Neural progenitor cell (in vitro differentiated cells): ENCODE results near the gene CEBPA. TPM values are rescaled to one million over a fixed set of nuclear protein-coding genes. Genes with fewer than 3 reads are reported as not detected.

Experiments used
- DNase-seq: peaks from one replicate; pipeline ENCODE4 v3.0.0-alpha.2; 2016; ENCODE audit warnings: low spot score
- H2AFZ ChIP-seq: fragments of 200-600 bp; sonication (generic); replicated peaks from 2 replicates; pipeline ENCODE4 v1.6.1; 2016; ENCODE audit warnings: antibody characterized with exemption
- H3F3A ChIP-seq: fragments of 200-600 bp; sonication (generic); 2 replicates; pipeline ENCODE4 v1.6.1; 2016; ENCODE audit warnings: antibody characterized with exemption, low read depth
- H3K27ac ChIP-seq: fragments of 200-600 bp; sonication (generic); 2 replicates; pipeline ENCODE4 v1.5.1; 2016; ENCODE audit warnings: mild to moderate bottlenecking
- H3K27me3 ChIP-seq: fragments of 200-600 bp; sonication (generic); 2 replicates; pipeline ENCODE4 v1.6.1; 2016; ENCODE audit warnings: mild to moderate bottlenecking, moderate library complexity
- H3K36me3 ChIP-seq: fragments of 200-600 bp; sonication (generic); 2 replicates; pipeline ENCODE4 v1.5.1; 2016
- H3K4me1 ChIP-seq: fragments of 200-600 bp; sonication (generic); 2 replicates; pipeline ENCODE4 v1.6.1; 2016; ENCODE audit warnings: mixed run types
- H3K4me2 ChIP-seq: fragments of 200-600 bp; sonication (generic); 2 replicates; pipeline ENCODE4 v1.6.1; 2016
- H3K4me3 ChIP-seq: fragments of 200-600 bp; sonication (generic); 2 replicates; pipeline ENCODE4 v1.5.1; 2016
- H3K79me2 ChIP-seq: fragments of 200-600 bp; sonication (generic); 2 replicates; pipeline ENCODE4 v1.6.1; 2016; ENCODE audit warnings: low read depth
- H3K9ac ChIP-seq: fragments of 200-600 bp; sonication (generic); 2 replicates; pipeline ENCODE4 v1.6.1; 2016
- H3K9me3 ChIP-seq: fragments of 200-600 bp; sonication (generic); 2 replicates; pipeline ENCODE4 v1.5.1; 2016; ENCODE audit warnings: low read depth
- H4K20me1 ChIP-seq: fragments of 200-600 bp; sonication (generic); 2 replicates; pipeline ENCODE4 v1.6.1; 2016; ENCODE audit warnings: low read depth
- H3K27ac Mint-ChIP-seq: 3 replicates; pipeline ENCODE4 v1.8.0; 2021; ENCODE audit warnings: mixed read lengths
- H3K27me3 Mint-ChIP-seq: 2 replicates; pipeline ENCODE4 v1.8.0; 2022; ENCODE audit warnings: low read depth, mild to moderate bottlenecking, inconsistent platforms, moderate library complexity, mixed read lengths; ENCODE audit not compliant: insufficient read depth
- H3K36me3 Mint-ChIP-seq: 3 replicates; pipeline ENCODE4 v1.8.0; 2021; ENCODE audit warnings: mixed read lengths
- H3K4me1 Mint-ChIP-seq: 3 replicates; pipeline ENCODE4 v1.8.0; 2021; ENCODE audit warnings: mixed read lengths
- H3K4me3 Mint-ChIP-seq: 3 replicates; pipeline ENCODE4 v1.8.0; 2021; ENCODE audit warnings: mild to moderate bottlenecking, moderate library complexity, mixed read lengths
- H3K9me3 Mint-ChIP-seq: 3 replicates; pipeline ENCODE4 v1.8.0; 2020; ENCODE audit warnings: mixed read lengths
- EZH2 ChIP-seq: fragments of 200-600 bp; sonication (generic); IDR thresholded peaks from 2 replicates; pipeline ENCODE4 v1.6.1; 2017; ENCODE audit warnings: antibody characterized with exemption, mild to moderate bottlenecking, moderate library complexity
- EZH2phosphoT487 ChIP-seq: fragments of 200-600 bp; sonication (generic); IDR thresholded peaks from 2 replicates; pipeline ENCODE4 v1.6.1; 2017; ENCODE audit warnings: antibody characterized with exemption
- total RNA-seq: library from RNA; depleted of rRNA; stranded (reverse); fragments of >200 nt; gene quantifications from 2 replicates; pipeline ENCODE4 v1.2.3, GENCODE V29; 2015; ENCODE audit warnings: low replicate concordance
- TF ChIP-seq, protein P1 (sequence below): fragments of 200-600 bp; sonication (generic); IDR thresholded peaks from 2 replicates; pipeline ENCODE4 v1.5.1; 2017; ENCODE audit warnings: antibody characterized with exemption, mild to moderate bottlenecking

Gene CEBPA
- total RNA-seq, 1 donor from 2014 or later, result 0.71 TPM

DNA sequence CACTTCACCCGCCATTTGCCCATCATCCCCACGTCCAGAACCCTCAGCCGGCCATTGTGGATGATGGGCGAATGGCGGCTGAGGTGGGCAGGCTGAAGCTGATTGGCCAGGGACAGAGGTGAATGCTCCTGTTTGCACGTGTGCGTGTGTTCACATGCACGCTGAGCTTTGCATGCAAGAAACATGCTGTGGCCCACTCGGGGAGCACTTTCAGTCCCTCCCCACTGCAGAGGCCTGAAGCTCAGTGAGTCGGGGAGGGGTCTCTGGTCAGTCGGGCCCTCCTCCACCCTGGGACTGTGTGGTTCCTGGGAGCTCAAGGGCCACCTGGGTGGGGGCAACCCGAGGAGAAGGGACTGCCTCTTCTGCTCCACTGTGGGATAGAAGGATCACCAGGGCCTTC lies 24.9 kb downstream of the CEBPA start:
- DNase-seq, result no peak
- no peaks in the 10 kb centered on the region for H3K79me2 ChIP-seq
- no peaks in the 10 kb centered on the region for H3K36me3 ChIP-seq
- H3K4me1 ChIP-seq, result peaks cover 50% of the 10 kb centered on the region
- H2AFZ ChIP-seq, result no peak overlapping the region
- no peak overlapping the region for H3K4me3 ChIP-seq
- H3K4me2 ChIP-seq, result no peak overlapping the region
- peaks cover 12% of the 10 kb centered on the region for H3F3A ChIP-seq
- H4K20me1 ChIP-seq, result no peaks in the 10 kb centered on the region
- Mint-ChIP-seq H3K36me3 (no peaks in the 10 kb centered on the region), H3K27me3 (peaks cover 7% of the 10 kb centered on the region), H3K9me3 (no peaks in the 10 kb centered on the region), H3K27ac (no peak overlapping the region), H3K4me3 (no peak overlapping the region), H3K4me1 (peaks cover 32% of the 10 kb centered on the region)
- no peak overlapping the region for H3K27ac ChIP-seq
- no peaks in the 10 kb centered on the region for H3K9me3 ChIP-seq
- H3K9ac ChIP-seq, result no peak overlapping the region
- H3K27me3 ChIP-seq, result no peaks in the 10 kb centered on the region
- TF ChIP-seq, protein P1, sequence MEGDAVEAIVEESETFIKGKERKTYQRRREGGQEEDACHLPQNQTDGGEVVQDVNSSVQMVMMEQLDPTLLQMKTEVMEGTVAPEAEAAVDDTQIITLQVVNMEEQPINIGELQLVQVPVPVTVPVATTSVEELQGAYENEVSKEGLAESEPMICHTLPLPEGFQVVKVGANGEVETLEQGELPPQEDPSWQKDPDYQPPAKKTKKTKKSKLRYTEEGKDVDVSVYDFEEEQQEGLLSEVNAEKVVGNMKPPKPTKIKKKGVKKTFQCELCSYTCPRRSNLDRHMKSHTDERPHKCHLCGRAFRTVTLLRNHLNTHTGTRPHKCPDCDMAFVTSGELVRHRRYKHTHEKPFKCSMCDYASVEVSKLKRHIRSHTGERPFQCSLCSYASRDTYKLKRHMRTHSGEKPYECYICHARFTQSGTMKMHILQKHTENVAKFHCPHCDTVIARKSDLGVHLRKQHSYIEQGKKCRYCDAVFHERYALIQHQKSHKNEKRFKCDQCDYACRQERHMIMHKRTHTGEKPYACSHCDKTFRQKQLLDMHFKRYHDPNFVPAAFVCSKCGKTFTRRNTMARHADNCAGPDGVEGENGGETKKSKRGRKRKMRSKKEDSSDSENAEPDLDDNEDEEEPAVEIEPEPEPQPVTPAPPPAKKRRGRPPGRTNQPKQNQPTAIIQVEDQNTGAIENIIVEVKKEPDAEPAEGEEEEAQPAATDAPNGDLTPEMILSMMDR, result no peak
- TF ChIP-seq EZH2, result no peak
- TF ChIP-seq EZH2phosphoT487, result no peak

DNA sequence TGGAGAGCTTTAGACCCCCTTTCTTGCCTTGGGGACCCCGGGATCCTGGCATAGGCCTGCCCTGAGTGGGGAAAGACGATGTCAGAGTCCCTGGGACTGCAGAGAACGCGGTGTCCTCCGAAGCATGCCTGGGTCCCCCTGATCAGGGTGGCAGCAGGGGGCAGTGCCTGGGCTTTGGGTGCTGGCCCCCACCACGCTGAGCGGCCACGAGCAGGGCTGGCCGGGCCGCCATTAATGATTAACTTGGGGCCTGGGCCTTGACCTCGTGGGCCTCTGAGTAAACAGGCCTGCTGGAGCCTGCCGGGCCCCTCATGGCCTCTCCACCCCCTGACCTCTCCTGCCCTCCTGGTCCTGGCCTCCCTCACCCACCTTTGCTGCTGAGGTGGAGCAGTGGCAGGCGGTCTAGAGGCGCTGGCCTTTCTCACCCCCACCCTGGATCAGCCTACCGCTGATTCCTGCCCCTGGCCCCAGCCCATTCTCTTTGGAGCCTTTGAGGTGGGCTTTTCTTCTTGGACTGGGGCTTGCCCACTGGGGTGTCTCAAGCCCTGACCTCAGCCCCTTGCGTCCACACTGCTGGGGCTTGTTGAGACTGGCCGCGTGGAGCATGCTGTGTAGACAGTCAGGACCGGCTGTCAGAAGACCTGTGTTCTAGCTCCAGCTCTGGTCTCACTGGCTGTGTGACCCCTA lies 26.3 kb downstream of the CEBPA start:
- H3K27me3 ChIP-seq, result no peaks in the 10 kb centered on the region
- peaks cover 32% of the 10 kb centered on the region for H3K4me1 Mint-ChIP-seq
- H3K79me2 ChIP-seq, result no peaks in the 10 kb centered on the region
- H3K9me3 ChIP-seq, result no peaks in the 10 kb centered on the region
- H3K9me3 Mint-ChIP-seq, result no peaks in the 10 kb centered on the region
- H3K27me3 Mint-ChIP-seq, result peaks cover 7% of the 10 kb centered on the region
- TF ChIP-seq, protein P1, result no peak
- no peak for TF ChIP-seq EZH2
- H3K4me2 ChIP-seq, result peak overlapping the region; percentile 56
- H4K20me1 ChIP-seq, result no peaks in the 10 kb centered on the region
- H2AFZ ChIP-seq, result no peak overlapping the region
- H3F3A ChIP-seq, result peaks cover 12% of the 10 kb centered on the region
- no peak overlapping the region for H3K4me3 Mint-ChIP-seq
- H3K36me3 Mint-ChIP-seq, result no peaks in the 10 kb centered on the region
- H3K36me3 ChIP-seq, result no peaks in the 10 kb centered on the region
- no peak overlapping the region for H3K27ac Mint-ChIP-seq
- peaks cover 50% of the 10 kb centered on the region for H3K4me1 ChIP-seq
- H3K27ac ChIP-seq, result no peak overlapping the region
- no peak overlapping the region for H3K9ac ChIP-seq
- no peak for DNase-seq
- H3K4me3 ChIP-seq, result no peak overlapping the region

GRCh38 chr19:33275559-33275932 lies 26.8 kb downstream of the CEBPA start:
- Histone ChIP-seq H3K9ac (no peak overlapping the region), H3K4me3 (no peak overlapping the region), H3K27me3 (no peaks in the 10 kb centered on the region), H3K79me2 (no peaks in the 10 kb centered on the region), H3K4me2 (peak overlapping the region; percentile 56), H3K4me1 (peaks cover 50% of the 10 kb centered on the region), H2AFZ (no peak overlapping the region), H3K36me3 (no peaks in the 10 kb centered on the region), H3F3A (peaks cover 12% of the 10 kb centered on the region), H3K9me3 (no peaks in the 10 kb centered on the region), H4K20me1 (no peaks in the 10 kb centered on the region), H3K27ac (no peak overlapping the region)
- no peak for DNase-seq
- peaks cover 7% of the 10 kb centered on the region for H3K27me3 Mint-ChIP-seq
- no peak for TF ChIP-seq EZH2
- TF ChIP-seq, protein P1, result no peak
- no peak overlapping the region for H3K4me3 Mint-ChIP-seq
- H3K27ac Mint-ChIP-seq, result no peak overlapping the region
- no peaks in the 10 kb centered on the region for H3K9me3 Mint-ChIP-seq
- no peaks in the 10 kb centered on the region for H3K36me3 Mint-ChIP-seq
- H3K4me1 Mint-ChIP-seq, result peaks cover 32% of the 10 kb centered on the region
